Omental fat pad (tissue), 4 donors: ENCODE measurements around the gene OR5L2. TPM values are rescaled to one million over a fixed set of nuclear protein-coding genes. Genes with fewer than 3 reads are reported as not detected.

Experiments
- ATAC-seq: fragments of 150-250 bp; one replicate; pipeline ENCODE4 v1.9.1; 2016; ENCODE audit warnings: mild to moderate bottlenecking, moderate library complexity; ENCODE audit not compliant: low FRiP score
- DNase-seq: peaks from one replicate; pipeline ENCODE4 v3.0.0-alpha.2; 2019; ENCODE audit warnings: low spot score
- CTCF ChIP-seq, 3 donors: fragments of 450-650 bp; IDR thresholded peaks; one replicate each; pipeline ENCODE4 v1.5.1; 2016 to 2017; ENCODE audit warnings: antibody characterized with exemption in 3 of 3, mild to moderate bottlenecking in 3 of 3, moderate library complexity in 2 of 3
- total RNA-seq, 4 donors: library from RNA; depleted of rRNA; stranded (reverse); fragments of >200 nt; gene quantifications; one replicate each; pipeline ENCODE4 v1.1.0, GENCODE V29; 2016

The OR5L2 gene
- not detected for total RNA-seq

DNA sequence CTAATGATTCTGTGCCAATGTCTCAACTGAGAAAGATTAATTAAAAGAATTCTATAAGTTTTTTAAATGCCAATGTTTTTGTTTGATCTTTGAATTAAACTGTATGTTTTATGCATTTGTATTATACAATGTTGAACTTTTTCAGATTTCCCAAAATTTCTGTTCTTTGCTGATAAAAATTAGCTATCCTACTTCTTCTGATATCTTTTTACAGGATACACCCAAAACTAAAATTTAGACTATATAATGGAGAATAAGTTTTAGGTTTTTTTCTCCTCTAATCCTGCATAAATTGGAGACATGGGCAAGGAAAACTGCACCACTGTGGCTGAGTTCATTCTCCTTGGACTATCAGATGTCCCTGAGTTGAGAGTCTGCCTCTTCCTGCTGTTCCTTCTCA is at the start of gene OR5L2:
Gene OR5L2 (plus strand): TSS at position 301 of the 400 bp plus-strand sequence. CDS start 0 bp downstream, at position 301.
- ATAC-seq: no peak
- no peak for DNase-seq
- no peak for TF ChIP-seq CTCF (IDR thresholded peaks at IDR 0.05)

DNA sequence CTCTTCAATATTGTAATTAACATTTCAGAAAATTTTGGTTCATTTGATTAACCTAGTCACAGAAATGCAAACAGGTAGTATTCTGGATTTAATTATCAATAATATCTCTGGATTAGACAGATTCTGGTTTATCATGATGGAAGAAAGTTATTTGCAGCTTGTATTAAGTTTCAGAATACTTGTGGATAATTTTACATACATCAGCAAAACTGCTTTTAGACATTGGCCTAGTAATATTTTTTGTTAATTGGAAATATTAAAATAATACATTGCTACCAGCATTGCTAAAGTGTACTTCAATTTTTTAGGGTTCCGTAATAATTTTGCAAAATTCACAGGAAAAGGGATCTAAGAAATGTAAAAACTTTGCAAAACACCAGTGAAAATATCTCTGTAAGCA is 35.4 kb upstream of the OR5L2 start:
- no peak for ATAC-seq

DNA sequence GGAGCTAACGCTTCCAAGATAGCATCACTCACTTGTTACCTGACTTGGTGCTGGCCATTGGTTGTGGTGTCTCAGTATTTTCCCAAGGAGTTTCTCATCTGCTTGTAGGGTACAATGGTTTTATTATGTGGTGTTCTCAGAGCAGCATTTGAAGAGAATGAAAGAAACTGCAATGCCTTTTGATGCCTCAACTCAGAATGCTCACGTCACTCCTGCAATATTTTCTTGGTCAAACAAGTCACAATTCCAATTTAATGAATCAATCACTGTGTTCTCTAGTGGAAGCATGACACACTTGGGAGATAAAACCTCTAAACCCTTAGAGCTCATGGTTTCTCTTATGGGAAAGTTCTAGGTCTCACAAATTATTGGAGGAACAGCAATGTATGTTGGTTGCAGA is 33.7 kb upstream of the OR5L2 start:
- TF ChIP-seq CTCF (IDR thresholded peaks at IDR 0.05): no peak
- no peak for ATAC-seq
- no peak for DNase-seq

More for the DNA sequence above, 35.4 kb upstream of the OR5L2 start:
- TF ChIP-seq CTCF (IDR thresholded peaks at IDR 0.05): no peak
- DNase-seq: no peak

DNA sequence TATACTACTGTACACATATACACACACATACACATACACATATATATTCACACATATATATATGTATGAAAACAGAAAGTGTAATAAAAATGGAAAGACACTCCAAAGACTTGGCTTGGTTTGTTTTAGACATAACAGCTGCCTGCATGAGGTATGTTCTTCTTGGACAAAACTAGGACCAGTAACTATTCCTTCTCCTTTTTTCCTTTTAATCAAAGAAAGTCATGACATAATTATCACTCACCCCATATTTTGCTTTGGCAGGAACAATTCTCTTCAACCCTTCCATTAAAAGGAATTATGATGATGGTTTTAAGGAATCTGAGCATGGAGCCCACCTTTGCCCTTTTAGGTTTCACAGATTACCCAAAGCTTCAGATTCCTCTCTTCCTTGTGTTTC is 31.8 kb upstream of the OR5L2 start, which contains the start of gene OR5D14:
Gene OR5D14 (plus strand): TSS at position 301 of the 400 bp plus-strand sequence. CDS start 0 bp downstream, at position 301.
- TF ChIP-seq CTCF (IDR thresholded peaks at IDR 0.05): no peak
- ATAC-seq (no peak), DNase-seq (no peak)

DNA sequence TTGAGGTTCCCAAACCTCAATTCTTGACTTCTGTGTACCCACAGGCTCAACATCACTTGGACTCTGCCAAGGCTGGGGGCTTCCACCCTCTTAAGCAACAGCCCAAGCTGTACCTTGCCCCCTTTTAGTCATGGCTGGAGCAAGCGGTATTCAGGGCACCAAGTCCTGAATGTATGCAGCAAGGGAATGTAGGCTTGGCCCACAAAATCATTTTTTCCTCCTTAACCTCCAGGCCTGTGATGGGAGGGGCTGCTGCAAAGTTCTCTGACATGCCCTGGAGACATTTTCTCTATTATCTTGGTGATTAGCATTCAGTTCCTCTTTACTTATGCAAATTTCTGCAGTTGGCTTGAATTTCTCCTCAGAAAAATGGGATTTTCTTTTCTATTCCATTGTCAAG is 20.8 kb upstream of the OR5L2 start:
- DNase-seq (no peak), ATAC-seq (no peak)
- TF ChIP-seq CTCF (IDR thresholded peaks at IDR 0.05): no peak

DNA sequence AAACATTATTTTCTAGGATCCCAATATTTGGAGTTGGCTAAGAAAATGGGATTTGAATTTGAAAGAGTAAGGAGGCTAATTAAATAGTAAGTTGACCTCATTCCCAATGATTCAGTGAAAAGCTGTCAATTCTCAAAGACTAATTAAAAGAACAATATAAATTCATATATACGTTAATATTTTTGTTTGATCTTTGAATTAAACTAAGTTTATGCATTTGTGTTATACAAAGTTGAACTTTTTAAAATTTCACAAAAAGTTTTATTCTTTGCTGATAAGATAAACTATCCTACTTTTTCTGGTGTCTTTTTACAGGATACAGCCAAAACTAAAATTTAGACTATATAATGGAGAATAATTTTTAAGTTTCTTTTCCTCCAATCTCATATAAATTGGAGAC is 16.0 kb upstream of the OR5L2 start, which contains the start of gene OR5L1:
Gene OR5L1 (plus strand): TSS at position 301 of the 400 bp plus-strand sequence. CDS start 100 bp downstream, outside the sequence.
- DNase-seq (no peak), ATAC-seq (no peak)
- TF ChIP-seq CTCF (IDR thresholded peaks at IDR 0.05): no peak

GRCh38 chr11:55819330-55819729 is 7.7 kb upstream of the OR5L2 start, which contains the start of gene OR5D18:
Gene OR5D18, plus strand, starts transcription at chr11:55819630. Its CDS starts 0 bp downstream, at chr11:55819630.
- DNase-seq: no peak
- TF ChIP-seq CTCF (IDR thresholded peaks at IDR 0.05): no peak
- ATAC-seq: no peak
